ENCODE results near the gene SEMA3F. TPM values are rescaled to one million over a fixed set of nuclear protein-coding genes. Genes with fewer than 3 reads are reported as not detected.

Gene SEMA3F
- total RNA-seq, 1 donor from 2014 or later: 78.1 TPM

DNA sequence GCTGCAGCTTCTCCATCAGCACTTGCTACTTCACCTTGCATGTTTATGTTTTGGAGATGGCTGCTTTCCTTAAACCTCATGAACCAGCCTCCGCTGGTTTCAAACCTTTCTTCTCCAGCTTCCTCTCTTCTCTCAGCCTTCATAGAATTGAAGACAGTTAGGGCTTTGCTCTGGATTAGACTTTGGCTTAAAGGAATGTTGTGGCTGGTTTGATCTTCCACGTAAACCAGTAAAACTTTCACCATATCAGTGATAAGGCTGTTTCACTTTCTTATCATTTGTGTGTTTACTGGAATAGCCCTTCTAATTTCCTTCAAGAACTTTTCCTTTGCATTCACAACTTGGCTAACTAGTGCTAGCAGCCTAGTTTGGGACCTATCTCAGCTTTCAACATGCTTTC lies 24.6 kb downstream of the SEMA3F start:
- Histone ChIP-seq H3K27ac (no peak overlapping the region), H3K4me1 (no peaks in the 10 kb centered on the region), H3K4me3 (no peak overlapping the region), H3K9me3 (no peaks in the 10 kb centered on the region), H3K36me3 (peaks cover 0 to 13% of the 10 kb centered on the region in 2 donors), H3K27me3 (no peaks in the 10 kb centered on the region)
- TF ChIP-seq, protein P1, sequence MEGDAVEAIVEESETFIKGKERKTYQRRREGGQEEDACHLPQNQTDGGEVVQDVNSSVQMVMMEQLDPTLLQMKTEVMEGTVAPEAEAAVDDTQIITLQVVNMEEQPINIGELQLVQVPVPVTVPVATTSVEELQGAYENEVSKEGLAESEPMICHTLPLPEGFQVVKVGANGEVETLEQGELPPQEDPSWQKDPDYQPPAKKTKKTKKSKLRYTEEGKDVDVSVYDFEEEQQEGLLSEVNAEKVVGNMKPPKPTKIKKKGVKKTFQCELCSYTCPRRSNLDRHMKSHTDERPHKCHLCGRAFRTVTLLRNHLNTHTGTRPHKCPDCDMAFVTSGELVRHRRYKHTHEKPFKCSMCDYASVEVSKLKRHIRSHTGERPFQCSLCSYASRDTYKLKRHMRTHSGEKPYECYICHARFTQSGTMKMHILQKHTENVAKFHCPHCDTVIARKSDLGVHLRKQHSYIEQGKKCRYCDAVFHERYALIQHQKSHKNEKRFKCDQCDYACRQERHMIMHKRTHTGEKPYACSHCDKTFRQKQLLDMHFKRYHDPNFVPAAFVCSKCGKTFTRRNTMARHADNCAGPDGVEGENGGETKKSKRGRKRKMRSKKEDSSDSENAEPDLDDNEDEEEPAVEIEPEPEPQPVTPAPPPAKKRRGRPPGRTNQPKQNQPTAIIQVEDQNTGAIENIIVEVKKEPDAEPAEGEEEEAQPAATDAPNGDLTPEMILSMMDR (IDR thresholded peaks at IDR 0.05): no peak
- TF ChIP-seq POLR2AphosphoS5 (IDR thresholded peaks at IDR 0.05; ENCODE audit: insufficient read depth in 1 of 2, low read depth in 1 of 2) (no peak), POLR2A (IDR thresholded peaks at IDR 0.05) (no peak)
- no peak for DNase-seq (ENCODE audit: extremely low spot score in 2 of 2)
- intact Hi-C loops (cut with DNase I): no loop called here

DNA sequence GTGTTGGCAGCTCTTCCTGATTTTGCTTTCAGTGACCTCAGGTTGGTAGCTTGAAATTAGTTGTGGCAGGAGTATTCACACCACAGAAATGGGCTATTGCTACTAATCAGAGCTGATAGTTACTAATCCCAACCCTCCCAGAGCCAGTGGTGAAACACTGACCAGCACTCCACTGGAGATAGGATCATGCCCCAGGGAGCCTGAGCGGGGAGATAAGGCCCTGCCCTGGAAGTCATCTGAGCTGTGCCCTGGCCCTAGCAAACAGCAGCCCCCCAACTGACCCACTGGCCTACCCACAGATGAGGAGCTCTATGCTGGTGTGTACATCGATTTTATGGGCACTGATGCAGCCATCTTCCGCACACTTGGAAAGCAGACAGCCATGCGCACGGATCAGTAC lies 26.9 kb downstream of the SEMA3F start:
- Histone ChIP-seq H3K4me1 (no peaks in the 10 kb centered on the region), H3K27me3 (no peaks in the 10 kb centered on the region), H3K9me3 (no peaks in the 10 kb centered on the region), H3K4me3 (no peak overlapping the region), H3K27ac (no peak overlapping the region), H3K36me3 (peaks cover 0 to 8% of the 10 kb centered on the region in 2 donors)
- no peak for DNase-seq (ENCODE audit: extremely low spot score in 2 of 2)
- intact Hi-C loops (cut with DNase I): no loop called here
- TF ChIP-seq POLR2A (IDR thresholded peaks at IDR 0.05) (no peak), POLR2AphosphoS5 (IDR thresholded peaks at IDR 0.05; ENCODE audit: insufficient read depth in 1 of 2, low read depth in 1 of 2) (no peak)
- TF ChIP-seq, protein P1 (IDR thresholded peaks at IDR 0.05): no peak

DNA sequence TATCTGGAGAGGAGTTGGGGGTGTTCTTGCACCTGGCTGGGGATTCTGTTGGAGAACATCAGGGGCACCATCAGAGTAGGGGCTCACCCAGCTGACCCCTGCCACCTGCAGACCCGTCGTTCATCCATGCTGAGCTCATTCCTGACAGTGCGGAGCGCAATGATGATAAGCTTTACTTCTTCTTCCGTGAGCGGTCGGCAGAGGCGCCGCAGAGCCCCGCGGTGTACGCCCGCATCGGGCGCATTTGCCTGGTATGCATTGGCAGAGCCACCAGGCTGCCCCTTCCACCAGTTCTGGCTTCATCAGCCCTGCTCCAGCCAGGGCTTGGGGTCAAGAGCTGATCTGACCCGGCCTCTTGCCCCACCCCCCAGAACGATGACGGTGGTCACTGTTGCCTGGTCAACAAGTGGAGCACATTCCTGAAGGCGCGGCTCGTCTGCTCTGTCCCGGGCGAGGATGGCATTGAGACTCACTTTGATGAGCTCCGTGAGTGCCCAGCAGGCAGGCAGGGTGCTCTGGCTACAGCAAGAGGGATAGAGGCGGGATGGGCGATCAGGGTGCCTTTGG lies 27.5 kb downstream of the SEMA3F start:
- TF ChIP-seq POLR2AphosphoS5 (IDR thresholded peaks at IDR 0.05; ENCODE audit: insufficient read depth in 1 of 2, low read depth in 1 of 2) (no peak), POLR2A (IDR thresholded peaks at IDR 0.05) (no peak)
- TF ChIP-seq, protein P1 (IDR thresholded peaks at IDR 0.05): no peak
- intact Hi-C loops (cut with DNase I): no loop called here
- H3K27me3 ChIP-seq: no peaks in the 10 kb centered on the region
- peaks cover 0 to 13% of the 10 kb centered on the region in 2 donors for H3K36me3 ChIP-seq
- H3K27ac ChIP-seq: no peak overlapping the region
- no peak overlapping the region for H3K4me3 ChIP-seq
- no peaks in the 10 kb centered on the region for H3K4me1 ChIP-seq
- no peak for DNase-seq (ENCODE audit: extremely low spot score in 2 of 2)
- no peaks in the 10 kb centered on the region for H3K9me3 ChIP-seq

DNA sequence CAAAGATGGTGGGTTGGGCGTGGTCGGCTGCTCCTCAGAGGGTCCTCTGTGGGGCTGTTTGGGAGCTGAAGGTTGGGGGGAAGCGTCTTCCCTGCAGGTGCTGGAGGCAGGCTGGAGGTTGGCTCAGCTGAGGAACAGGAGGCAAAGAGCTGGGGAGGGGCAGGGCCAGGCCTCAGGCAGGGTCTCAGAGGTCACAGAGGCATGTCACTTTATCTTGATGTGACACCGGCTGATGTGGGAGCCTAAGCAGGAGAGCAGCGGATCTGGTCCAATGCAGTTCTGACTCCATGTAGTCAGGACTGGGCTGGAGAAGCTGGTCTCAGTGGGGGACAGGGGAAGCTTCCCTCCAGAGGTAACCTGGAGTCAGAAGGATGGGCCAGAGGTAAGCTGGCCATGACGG lies 28.6 kb downstream of the SEMA3F start:
- peaks cover 0 to 15% of the 10 kb centered on the region in 2 donors for H3K36me3 ChIP-seq

More for the DNA sequence above, 28.6 kb downstream of the SEMA3F start:
- intact Hi-C loops (cut with DNase I): no loop called here
- no peak for DNase-seq (ENCODE audit: extremely low spot score in 2 of 2)
- Histone ChIP-seq H3K4me1 (peaks cover 4% of the 10 kb centered on the region), H3K9me3 (no peaks in the 10 kb centered on the region), H3K27ac (no peak overlapping the region), H3K4me3 (no peak overlapping the region), H3K27me3 (no peaks in the 10 kb centered on the region)
- TF ChIP-seq POLR2A (IDR thresholded peaks at IDR 0.05) (no peak), POLR2AphosphoS5 (IDR thresholded peaks at IDR 0.05; ENCODE audit: insufficient read depth in 1 of 2, low read depth in 1 of 2) (no peak)
- TF ChIP-seq, protein P1 (IDR thresholded peaks at IDR 0.05): no peak
